Measurements from ENCODE around the gene NIPAL3. TPM values are rescaled to one million over a fixed set of nuclear protein-coding genes. Genes with fewer than 3 reads are reported as not detected.
A peak's percentile ranks its signal among the peaks of the same experiment; 100 is the strongest.

NIPAL3 gene
- polyA plus RNA-seq, 2 donors: 10.3 to 11.3 TPM

DNA sequence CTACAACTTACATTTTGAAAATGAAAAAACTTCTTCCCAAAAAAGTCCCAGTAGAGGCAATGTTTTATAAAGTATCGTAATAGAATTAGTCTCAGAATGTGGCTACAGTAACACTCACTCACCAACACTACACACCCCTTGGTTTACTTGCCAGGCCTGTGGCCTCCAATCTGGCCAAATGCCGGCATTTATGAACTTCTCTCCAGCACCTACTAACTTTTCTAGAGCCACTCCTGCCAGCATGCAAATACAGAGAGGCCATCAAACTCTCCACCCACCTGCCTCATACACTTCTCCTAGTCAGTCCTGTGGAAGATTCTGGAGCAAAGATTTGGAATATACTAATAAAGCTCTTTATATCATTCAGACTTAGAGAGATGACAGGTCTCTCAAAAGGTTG, 34.3 kb upstream of the NIPAL3 start:
- H3K4me3 ChIP-seq (ENCODE audit: low read depth in 1 of 2, low read length in 2 of 2): no peak overlapping the region
- H3K27me3 ChIP-seq (ENCODE audit: control insufficient read depth in 1 of 2, insufficient read depth in 2 of 2, low read length in 2 of 2): no peaks in the 10 kb centered on the region
- peaks cover 2 to 3% of the 10 kb centered on the region in 2 donors for H3K36me3 ChIP-seq (ENCODE audit: control insufficient read depth in 2 of 2, insufficient read depth in 2 of 2, low read length in 1 of 2)
- H3K9me3 ChIP-seq (ENCODE audit: control insufficient read depth in 2 of 2, insufficient read depth in 1 of 2, low read depth in 1 of 2, low read length in 1 of 2): no peaks in the 10 kb centered on the region
- 61 to 67% methylated on average over 2 of the region's 2 CpGs for WGBS, 2 donors
- peaks cover 2 to 14% of the 10 kb centered on the region in 2 donors for H3K4me1 ChIP-seq (ENCODE audit: control insufficient read depth in 2 of 2, insufficient read depth in 2 of 2, low read length in 1 of 2)
- H3K27ac ChIP-seq (ENCODE audit: low read depth in 2 of 2, low read length in 1 of 2): peak overlapping the region; percentile 83 to 94

GRCh38 chr1:24382165-24382577, 33.4 kb upstream of the NIPAL3 start:
- no peak overlapping the region for H3K4me3 ChIP-seq (ENCODE audit: low read depth in 1 of 2, low read length in 2 of 2)
- no peaks in the 10 kb centered on the region for H3K27me3 ChIP-seq (ENCODE audit: control insufficient read depth in 1 of 2, insufficient read depth in 2 of 2, low read length in 2 of 2)
- peaks cover 2 to 21% of the 10 kb centered on the region in 2 donors for H3K4me1 ChIP-seq (ENCODE audit: control insufficient read depth in 2 of 2, insufficient read depth in 2 of 2, low read length in 1 of 2)
- peaks cover 2 to 3% of the 10 kb centered on the region in 2 donors for H3K36me3 ChIP-seq (ENCODE audit: control insufficient read depth in 2 of 2, insufficient read depth in 2 of 2, low read length in 1 of 2)
- H3K9me3 ChIP-seq (ENCODE audit: control insufficient read depth in 2 of 2, insufficient read depth in 1 of 2, low read depth in 1 of 2, low read length in 1 of 2): no peaks in the 10 kb centered on the region
- H3K27ac ChIP-seq (ENCODE audit: low read depth in 2 of 2, low read length in 1 of 2): peak overlapping the region; percentile 83 to 98
- 57 to 70% methylated on average over 8 of the region's 8 CpGs for WGBS, 2 donors

DNA sequence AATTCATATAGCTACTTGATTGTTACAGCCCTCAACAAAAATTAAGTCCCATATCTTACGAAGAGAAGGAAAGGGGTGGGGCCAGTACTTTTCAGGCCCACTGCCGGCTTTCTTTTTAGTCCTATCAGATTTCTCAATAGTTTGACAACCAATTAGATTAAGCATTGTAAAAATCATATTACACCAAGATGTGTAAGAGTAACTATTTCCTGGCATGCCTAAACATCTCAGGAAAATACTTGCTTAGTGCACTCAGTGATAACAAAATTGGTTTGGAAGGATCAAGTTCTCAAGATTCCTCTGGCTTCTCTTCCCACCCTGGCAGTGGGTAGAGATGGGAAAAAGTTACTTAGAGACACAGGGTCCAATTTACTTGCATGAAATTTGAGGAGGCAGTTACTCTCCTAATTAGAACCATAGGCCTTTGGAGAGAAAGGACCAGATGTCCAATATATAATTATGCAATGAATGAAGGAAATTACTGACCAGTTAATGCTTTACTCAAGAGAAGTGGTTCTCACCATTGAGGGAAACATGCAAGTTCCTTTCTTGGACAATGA, 32.1 kb upstream of the NIPAL3 start:
- H3K4me1 ChIP-seq (ENCODE audit: control insufficient read depth in 2 of 2, insufficient read depth in 2 of 2, low read length in 1 of 2): peaks cover 2 to 21% of the 10 kb centered on the region in 2 donors
- H3K4me3 ChIP-seq (ENCODE audit: low read depth in 1 of 2, low read length in 2 of 2): no peak overlapping the region
- peaks cover 0 to 3% of the 10 kb centered on the region in 2 donors for H3K36me3 ChIP-seq (ENCODE audit: control insufficient read depth in 2 of 2, insufficient read depth in 2 of 2, low read length in 1 of 2)
- H3K27me3 ChIP-seq (ENCODE audit: control insufficient read depth in 1 of 2, insufficient read depth in 2 of 2, low read length in 2 of 2): no peaks in the 10 kb centered on the region
- peak overlapping the region; percentile 87 to 98 for H3K27ac ChIP-seq (ENCODE audit: low read depth in 2 of 2, low read length in 1 of 2)
- 53 to 71% methylated on average over 2 of the region's 2 CpGs for WGBS, 2 donors
- no peaks in the 10 kb centered on the region for H3K9me3 ChIP-seq (ENCODE audit: control insufficient read depth in 2 of 2, insufficient read depth in 1 of 2, low read depth in 1 of 2, low read length in 1 of 2)

DNA sequence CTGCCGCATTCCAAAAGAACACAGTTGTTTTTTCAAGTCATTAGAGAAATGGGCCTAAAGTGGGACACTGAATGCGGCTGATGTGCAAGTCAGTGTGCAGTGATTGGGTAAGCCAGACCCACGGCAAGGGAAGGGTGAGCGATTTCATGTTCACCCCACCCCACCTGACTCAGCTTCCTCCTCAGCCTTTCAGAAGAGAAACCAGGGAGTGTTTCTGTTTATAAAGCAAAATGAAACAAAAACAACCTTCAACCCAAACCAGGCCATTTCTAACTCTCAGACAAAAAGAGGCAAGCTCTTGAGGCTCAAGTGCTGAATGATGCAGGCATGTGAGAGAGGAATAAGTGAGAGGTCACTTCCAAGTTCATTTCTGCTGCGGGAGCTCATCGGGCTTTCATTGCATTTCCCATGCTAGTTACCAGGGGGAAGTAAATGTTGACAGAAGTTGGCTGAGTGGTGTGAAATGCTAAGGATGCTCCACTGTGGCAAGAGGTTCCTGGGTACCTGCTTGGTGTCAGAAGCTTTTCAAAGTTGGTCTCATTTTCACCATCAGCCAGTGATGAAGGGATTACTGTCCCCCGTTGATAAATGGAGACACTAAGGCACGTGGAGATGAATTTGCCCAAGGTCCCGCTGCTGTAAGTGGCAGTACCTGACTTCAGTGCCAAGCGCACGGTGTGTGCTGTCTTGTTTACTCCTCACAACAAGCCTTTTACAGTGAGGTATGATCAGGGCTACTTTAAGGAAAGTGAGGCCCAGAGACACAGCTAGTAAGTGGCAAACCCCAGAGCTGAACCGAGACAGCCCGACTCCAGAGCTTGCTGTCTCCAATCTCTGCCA, 31.1 kb upstream of the NIPAL3 start:
- no peaks in the 10 kb centered on the region for H3K9me3 ChIP-seq (ENCODE audit: control insufficient read depth in 2 of 2, insufficient read depth in 1 of 2, low read depth in 1 of 2, low read length in 1 of 2)
- peak overlapping the region; percentile 87 to 98 for H3K27ac ChIP-seq (ENCODE audit: low read depth in 2 of 2, low read length in 1 of 2)
- peaks cover 2 to 21% of the 10 kb centered on the region in 2 donors for H3K4me1 ChIP-seq (ENCODE audit: control insufficient read depth in 2 of 2, insufficient read depth in 2 of 2, low read length in 1 of 2)
- no peak overlapping the region for H3K4me3 ChIP-seq (ENCODE audit: low read depth in 1 of 2, low read length in 2 of 2)
- H3K27me3 ChIP-seq (ENCODE audit: control insufficient read depth in 1 of 2, insufficient read depth in 2 of 2, low read length in 2 of 2): no peaks in the 10 kb centered on the region
- H3K36me3 ChIP-seq (ENCODE audit: control insufficient read depth in 2 of 2, insufficient read depth in 2 of 2, low read length in 1 of 2): peaks cover 0 to 3% of the 10 kb centered on the region in 2 donors
- 71 to 72% methylated on average over 13 of the region's 13 CpGs for WGBS, 2 donors

- peaks cover 2 to 21% of the 10 kb centered on the region in 2 donors for H3K4me1 ChIP-seq (ENCODE audit: control insufficient read depth in 2 of 2, insufficient read depth in 2 of 2, low read length in 1 of 2)
- H3K9me3 ChIP-seq (ENCODE audit: control insufficient read depth in 2 of 2, insufficient read depth in 1 of 2, low read depth in 1 of 2, low read length in 1 of 2): no peaks in the 10 kb centered on the region
- H3K27ac ChIP-seq (ENCODE audit: low read depth in 2 of 2, low read length in 1 of 2): peak overlapping the region; percentile 87 to 98
- H3K4me3 ChIP-seq (ENCODE audit: low read depth in 1 of 2, low read length in 2 of 2): no peak overlapping the region
- no peaks in the 10 kb centered on the region for H3K27me3 ChIP-seq (ENCODE audit: control insufficient read depth in 1 of 2, insufficient read depth in 2 of 2, low read length in 2 of 2)
- 71 to 74% methylated on average over 12 of the region's 12 CpGs for WGBS, 2 donors
- peaks cover 0 to 3% of the 10 kb centered on the region in 2 donors for H3K36me3 ChIP-seq (ENCODE audit: control insufficient read depth in 2 of 2, insufficient read depth in 2 of 2, low read length in 1 of 2)
Measured at GRCh38 chr1:24385160-24385940, 30.3 kb upstream of the NIPAL3 start.

GRCh38 chr1:24386241-24386640, 29.4 kb upstream of the NIPAL3 start:
- peak overlapping the region; percentile 87 to 98 for H3K27ac ChIP-seq (ENCODE audit: low read depth in 2 of 2, low read length in 1 of 2)
- peaks cover 0 to 3% of the 10 kb centered on the region in 2 donors for H3K36me3 ChIP-seq (ENCODE audit: control insufficient read depth in 2 of 2, insufficient read depth in 2 of 2, low read length in 1 of 2)
- no peaks in the 10 kb centered on the region for H3K27me3 ChIP-seq (ENCODE audit: control insufficient read depth in 1 of 2, insufficient read depth in 2 of 2, low read length in 2 of 2)
- peaks cover 0 to 17% of the 10 kb centered on the region in 2 donors for H3K4me1 ChIP-seq (ENCODE audit: control insufficient read depth in 2 of 2, insufficient read depth in 2 of 2, low read length in 1 of 2)
- H3K4me3 ChIP-seq (ENCODE audit: low read depth in 1 of 2, low read length in 2 of 2): no peak overlapping the region
- WGBS, 2 donors: 65 to 74% methylated on average over 9 of the region's 9 CpGs
- no peaks in the 10 kb centered on the region for H3K9me3 ChIP-seq (ENCODE audit: control insufficient read depth in 2 of 2, insufficient read depth in 1 of 2, low read depth in 1 of 2, low read length in 1 of 2)

- Histone ChIP-seq H3K9me3 (ENCODE audit: control insufficient read depth in 2 of 2, insufficient read depth in 1 of 2, low read depth in 1 of 2, low read length in 1 of 2) (no peaks in the 10 kb centered on the region), H3K27ac (ENCODE audit: low read depth in 2 of 2, low read length in 1 of 2) (peak overlapping the region in 1 of 2 donors; percentile 15), H3K4me3 (ENCODE audit: low read depth in 1 of 2, low read length in 2 of 2) (no peak overlapping the region), H3K36me3 (ENCODE audit: control insufficient read depth in 2 of 2, insufficient read depth in 2 of 2, low read length in 1 of 2) (peaks cover 0 to 3% of the 10 kb centered on the region in 2 donors), H3K4me1 (ENCODE audit: control insufficient read depth in 2 of 2, insufficient read depth in 2 of 2, low read length in 1 of 2) (peaks cover 0 to 17% of the 10 kb centered on the region in 2 donors), H3K27me3 (ENCODE audit: control insufficient read depth in 1 of 2, insufficient read depth in 2 of 2, low read length in 2 of 2) (no peaks in the 10 kb centered on the region)
- 93 to 94% methylated on average over 11 of the region's 11 CpGs for WGBS, 2 donors
Measured at GRCh38 chr1:24386931-24387330, 28.7 kb upstream of the NIPAL3 start.

DNA sequence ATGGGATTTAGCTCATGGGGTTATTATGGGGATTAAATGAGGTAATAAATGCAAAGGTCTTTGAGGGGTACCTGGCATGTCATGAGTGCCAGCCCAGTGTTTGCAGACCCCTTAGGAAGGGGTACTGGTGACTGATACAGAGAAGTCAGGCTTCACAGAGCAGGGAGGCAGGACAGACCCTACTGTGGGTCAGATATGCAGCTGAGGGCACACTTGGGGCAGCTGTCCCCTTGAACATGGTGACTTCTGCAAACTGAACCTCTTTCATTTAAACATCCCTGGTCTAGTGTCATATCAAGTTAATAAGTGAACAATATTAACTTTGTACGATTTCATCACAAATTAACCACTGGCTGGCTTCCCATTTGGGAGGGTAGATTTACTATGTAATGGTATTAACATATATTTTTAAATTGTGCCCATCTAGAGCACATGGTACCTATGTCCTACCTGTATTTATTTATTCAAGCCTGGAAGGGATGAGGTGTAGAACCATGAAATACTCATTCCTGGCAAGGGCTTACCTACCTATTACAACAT, 27.9 kb upstream of the NIPAL3 start:
- peaks cover 0 to 17% of the 10 kb centered on the region in 2 donors for H3K4me1 ChIP-seq (ENCODE audit: control insufficient read depth in 2 of 2, insufficient read depth in 2 of 2, low read length in 1 of 2)
- H3K9me3 ChIP-seq (ENCODE audit: control insufficient read depth in 2 of 2, insufficient read depth in 1 of 2, low read depth in 1 of 2, low read length in 1 of 2): no peaks in the 10 kb centered on the region
- 71 to 83% methylated on average over 1 of the region's 1 CpG for WGBS, 2 donors
- no peaks in the 10 kb centered on the region for H3K27me3 ChIP-seq (ENCODE audit: control insufficient read depth in 1 of 2, insufficient read depth in 2 of 2, low read length in 2 of 2)
- peaks cover 0 to 3% of the 10 kb centered on the region in 2 donors for H3K36me3 ChIP-seq (ENCODE audit: control insufficient read depth in 2 of 2, insufficient read depth in 2 of 2, low read length in 1 of 2)
- no peak overlapping the region for H3K27ac ChIP-seq (ENCODE audit: low read depth in 2 of 2, low read length in 1 of 2)
- H3K4me3 ChIP-seq (ENCODE audit: low read depth in 1 of 2, low read length in 2 of 2): no peak overlapping the region

- Histone ChIP-seq H3K27ac (ENCODE audit: low read depth in 2 of 2, low read length in 1 of 2) (peak overlapping the region in 1 of 2 donors; percentile 72), H3K4me3 (ENCODE audit: low read depth in 1 of 2, low read length in 2 of 2) (no peak overlapping the region), H3K27me3 (ENCODE audit: control insufficient read depth in 1 of 2, insufficient read depth in 2 of 2, low read length in 2 of 2) (no peaks in the 10 kb centered on the region), H3K4me1 (ENCODE audit: control insufficient read depth in 2 of 2, insufficient read depth in 2 of 2, low read length in 1 of 2) (peaks cover 0 to 17% of the 10 kb centered on the region in 2 donors), H3K36me3 (ENCODE audit: control insufficient read depth in 2 of 2, insufficient read depth in 2 of 2, low read length in 1 of 2) (peaks cover 0 to 3% of the 10 kb centered on the region in 2 donors), H3K9me3 (ENCODE audit: control insufficient read depth in 2 of 2, insufficient read depth in 1 of 2, low read depth in 1 of 2, low read length in 1 of 2) (no peaks in the 10 kb centered on the region)
- WGBS, 2 donors: 91% methylated on average over 8 of the region's 8 CpGs
Measured at GRCh38 chr1:24388331-24388885, 27.2 kb upstream of the NIPAL3 start.

Measured in esophagus (tissue), 2 donors.